Measurements from ENCODE around the gene DCANP1. TPM values are rescaled to one million over a fixed set of nuclear protein-coding genes. Genes with fewer than 3 reads are reported as not detected.

The DCANP1 gene
- total and polyA plus RNA-seq, 2 of the 13 experiments (the other 11 are each of a cell fraction or from before 2014, with no cell fraction given), result not detected

- ChIA-PET POLR2A (no interaction called here), CTCF (ENCODE audit: low intra/inter-chr PET ratio, low total read pairs) (no interaction called here)
- H3K27me3 ChIP-seq (ENCODE audit: control insufficient read depth in 1 of 2, insufficient read depth in 2 of 2, low read length in 2 of 2), result no peaks in the 10 kb centered on the region; a peak in 2 of 5 replicates
- no peaks in the 10 kb centered on the region for H4K20me1 ChIP-seq (ENCODE audit: insufficient read depth, low read length)
- H3K27ac ChIP-seq (ENCODE audit: extremely low read length, insufficient read depth, low read length), result no peak overlapping the region
- no peaks in the 10 kb centered on the region for H3K36me3 ChIP-seq (replicated peaks in 1 of 2; ENCODE audit: control insufficient read depth in 1 of 2, insufficient read depth in 2 of 2, low read length in 2 of 2)
- H3K9me3 ChIP-seq (ENCODE audit: low read length), result no peaks in the 10 kb centered on the region
- FAIRE-seq, result no peak
- H3K79me2 ChIP-seq (ENCODE audit: insufficient read depth, low read length), result no peaks in the 10 kb centered on the region
- peak; percentile 36 for DNase-seq (ENCODE audit: low spot score)
- no peak overlapping the region for H3K9ac ChIP-seq (ENCODE audit: insufficient read depth, low read depth, low read length)
- intact Hi-C loops (cut with micrococcal nuclease; ENCODE audit: unreplicated experiment) (no loop called here), in situ Hi-C loops (cut with HindIII; ENCODE audit: extremely low pct_ligation_motif_present, low pct_unique_long_range_greater_than_20kb) (no loop called here)
- H3K4me3 ChIP-seq (replicated peaks in 1 of 3; ENCODE audit: insufficient read depth in 1 of 3, low read depth in 2 of 3, low read length in 3 of 3), result no peak overlapping the region
- TF ChIP-seq MBNL3 (CRISPR knock-in tag; conservative IDR thresholded peaks at IDR 0.05) (no peak), E2F2 (CRISPR knock-in tag; IDR thresholded peaks at IDR 0.05; ENCODE audit: borderline replicate concordance) (no peak), ZNF781 (CRISPR knock-in tag; IDR thresholded peaks at IDR 0.05; ENCODE audit: borderline replicate concordance, not compliant biosample characterization) (no peak), FOSL2 (CRISPR knock-in tag; IDR thresholded peaks at IDR 0.05) (peak; percentile 42; the same call in 1 of the 2 replicates), ESRRA (CRISPR knock-in tag; IDR thresholded peaks at IDR 0.05; ENCODE audit: low read depth) (no peak), TOPORS (CRISPR knock-in tag; IDR thresholded peaks at IDR 0.05) (no peak), ZZZ3 (CRISPR knock-in tag; IDR thresholded peaks at IDR 0.05; ENCODE audit: borderline replicate concordance) (no peak)
- no TSS peak for BruUV-seq (replicated peaks)
- H2AFZ ChIP-seq (ENCODE audit: low read length), result no peak overlapping the region
- no peaks in the 10 kb centered on the region for H3K4me1 ChIP-seq (ENCODE audit: insufficient read depth, low read length)
- WGBS (ENCODE audit: low lambda C conversion rate), result 51% methylated on average over 7 of the region's 7 CpGs
- no peak for ATAC-seq
- H3K4me2 ChIP-seq (ENCODE audit: low read depth, low read length), result no peak overlapping the region
Observed at GRCh38 chr5:135423146-135423845, 23.9 kb downstream of the DCANP1 start.

GRCh38 chr5:135422419-135422818, 24.7 kb downstream of the DCANP1 start:
- Histone ChIP-seq H3K9me3 (ENCODE audit: low read length) (no peaks in the 10 kb centered on the region), H2AFZ (ENCODE audit: low read length) (no peak overlapping the region)

More at GRCh38 chr5:135422419-135422818, 24.7 kb downstream of the DCANP1 start:
- in situ Hi-C loops (cut with HindIII; ENCODE audit: extremely low pct_ligation_motif_present, low pct_unique_long_range_greater_than_20kb) (no loop called here), intact Hi-C loops (cut with micrococcal nuclease; ENCODE audit: unreplicated experiment) (no loop called here)
- no peak for ATAC-seq
- Histone ChIP-seq H4K20me1 (ENCODE audit: insufficient read depth, low read length) (no peaks in the 10 kb centered on the region), H3K4me3 (replicated peaks in 1 of 3; ENCODE audit: insufficient read depth in 1 of 3, low read depth in 2 of 3, low read length in 3 of 3) (no peak overlapping the region), H3K27ac (ENCODE audit: extremely low read length, insufficient read depth, low read length) (no peak overlapping the region), H3K27me3 (ENCODE audit: control insufficient read depth in 1 of 2, insufficient read depth in 2 of 2, low read length in 2 of 2) (no peaks in the 10 kb centered on the region; a peak in 2 of 5 replicates), H3K4me1 (ENCODE audit: insufficient read depth, low read length) (no peaks in the 10 kb centered on the region), H3K79me2 (ENCODE audit: insufficient read depth, low read length) (no peaks in the 10 kb centered on the region), H3K36me3 (replicated peaks in 1 of 2; ENCODE audit: control insufficient read depth in 1 of 2, insufficient read depth in 2 of 2, low read length in 2 of 2) (no peaks in the 10 kb centered on the region), H3K4me2 (ENCODE audit: low read depth, low read length) (no peak overlapping the region), H3K9ac (ENCODE audit: insufficient read depth, low read depth, low read length) (no peak overlapping the region)
- FAIRE-seq, result no peak
- TF ChIP-seq IRF2 (CRISPR knock-in tag; IDR thresholded peaks at IDR 0.05), result no peak
- no peak for TF ChIP-seq TGIF2 (CRISPR knock-in tag; IDR thresholded peaks at IDR 0.05)
- TF ChIP-seq ZNF460 (CRISPR knock-in tag; IDR thresholded peaks at IDR 0.05; ENCODE audit: borderline replicate concordance), result no peak
- no peak for TF ChIP-seq CSRNP1 (CRISPR knock-in tag; IDR thresholded peaks at IDR 0.05)
- no peak for TF ChIP-seq ZKSCAN8 (CRISPR knock-in tag; IDR thresholded peaks at IDR 0.05; ENCODE audit: borderline replicate concordance)
- DNase-seq (ENCODE audit: low spot score), result no peak
- ChIA-PET POLR2A (no interaction called here), CTCF (ENCODE audit: low intra/inter-chr PET ratio, low total read pairs) (no interaction called here)
- BruUV-seq (replicated peaks), result no TSS peak

Data from HepG2 (cell line).